ENCODE data around the gene RNF133.

RNF133 gene

DNA sequence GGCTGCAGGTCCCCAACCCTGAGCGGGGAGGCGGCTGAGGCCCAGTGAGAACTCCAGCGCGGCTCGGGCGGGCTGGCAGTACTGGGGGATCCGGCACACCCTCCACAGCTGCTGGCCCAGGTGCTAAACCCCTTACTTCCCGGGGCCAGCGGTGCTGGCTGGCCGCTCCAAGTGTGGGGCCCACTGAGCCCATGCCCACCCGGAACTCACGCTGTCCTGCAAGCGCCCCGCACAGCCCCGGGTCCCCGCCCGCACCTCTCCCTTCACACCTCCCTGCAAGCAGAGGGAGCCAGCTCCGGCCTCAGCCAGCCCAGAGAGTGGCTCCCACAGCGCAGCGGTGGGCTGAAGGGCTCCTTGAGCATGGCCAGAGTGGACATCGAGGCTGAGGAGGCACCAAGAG is 25.0 kb downstream of the RNF133 start:
- H3K9ac ChIP-seq (ENCODE audit: low read length), result no peak overlapping the region
- no peaks in the 10 kb centered on the region for H3K36me3 ChIP-seq (replicated peaks; ENCODE audit: low read depth, low read length)
- no peak overlapping the region for H3K4me2 ChIP-seq (ENCODE audit: low read length)
- no peaks in the 10 kb centered on the region for H3K79me2 ChIP-seq (ENCODE audit: low read length)
- H3K9me3 ChIP-seq (ENCODE audit: insufficient read depth, low read length), result no peaks in the 10 kb centered on the region
- no peak for TF ChIP-seq EZH2phosphoT487 (IDR thresholded peaks at IDR 0.05; ENCODE audit: low read depth)
- TF ChIP-seq, protein P1, sequence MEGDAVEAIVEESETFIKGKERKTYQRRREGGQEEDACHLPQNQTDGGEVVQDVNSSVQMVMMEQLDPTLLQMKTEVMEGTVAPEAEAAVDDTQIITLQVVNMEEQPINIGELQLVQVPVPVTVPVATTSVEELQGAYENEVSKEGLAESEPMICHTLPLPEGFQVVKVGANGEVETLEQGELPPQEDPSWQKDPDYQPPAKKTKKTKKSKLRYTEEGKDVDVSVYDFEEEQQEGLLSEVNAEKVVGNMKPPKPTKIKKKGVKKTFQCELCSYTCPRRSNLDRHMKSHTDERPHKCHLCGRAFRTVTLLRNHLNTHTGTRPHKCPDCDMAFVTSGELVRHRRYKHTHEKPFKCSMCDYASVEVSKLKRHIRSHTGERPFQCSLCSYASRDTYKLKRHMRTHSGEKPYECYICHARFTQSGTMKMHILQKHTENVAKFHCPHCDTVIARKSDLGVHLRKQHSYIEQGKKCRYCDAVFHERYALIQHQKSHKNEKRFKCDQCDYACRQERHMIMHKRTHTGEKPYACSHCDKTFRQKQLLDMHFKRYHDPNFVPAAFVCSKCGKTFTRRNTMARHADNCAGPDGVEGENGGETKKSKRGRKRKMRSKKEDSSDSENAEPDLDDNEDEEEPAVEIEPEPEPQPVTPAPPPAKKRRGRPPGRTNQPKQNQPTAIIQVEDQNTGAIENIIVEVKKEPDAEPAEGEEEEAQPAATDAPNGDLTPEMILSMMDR (IDR thresholded peaks at IDR 0.05; ENCODE audit: low read depth, low read length), result no peak
- H2AFZ ChIP-seq (ENCODE audit: low read depth, low read length), result no peak overlapping the region
- H3K4me3 ChIP-seq (ENCODE audit: low read length), result no peak overlapping the region
- H4K20me1 ChIP-seq (ENCODE audit: insufficient read depth, low read length), result no peaks in the 10 kb centered on the region
- H3K4me1 ChIP-seq (ENCODE audit: low read length), result peaks cover 8% of the 10 kb centered on the region; the same call in 1 of the 2 replicates
- H3K27ac ChIP-seq (ENCODE audit: low read length), result no peak overlapping the region
- no peaks in the 10 kb centered on the region for H3K27me3 ChIP-seq (ENCODE audit: low read depth, low read length)

- no peak overlapping the region for H3K27ac ChIP-seq (ENCODE audit: low read length)
- peaks cover 8% of the 10 kb centered on the region; the same call in 1 of the 2 replicates for H3K4me1 ChIP-seq (ENCODE audit: low read length)
- H3K4me2 ChIP-seq (ENCODE audit: low read length), result no peak overlapping the region
- no peak overlapping the region for H3K4me3 ChIP-seq (ENCODE audit: low read length)
- no peak overlapping the region for H3K9ac ChIP-seq (ENCODE audit: low read length)
- no peaks in the 10 kb centered on the region for H3K79me2 ChIP-seq (ENCODE audit: low read length)
- no peaks in the 10 kb centered on the region for H3K9me3 ChIP-seq (ENCODE audit: insufficient read depth, low read length)
- TF ChIP-seq EZH2phosphoT487 (IDR thresholded peaks at IDR 0.05; ENCODE audit: low read depth), result no peak
- TF ChIP-seq, protein P1 (IDR thresholded peaks at IDR 0.05; ENCODE audit: low read depth, low read length), result no peak
- H2AFZ ChIP-seq (ENCODE audit: low read depth, low read length), result no peak overlapping the region
- H3K27me3 ChIP-seq (ENCODE audit: low read depth, low read length), result no peaks in the 10 kb centered on the region
- no peaks in the 10 kb centered on the region for H3K36me3 ChIP-seq (replicated peaks; ENCODE audit: low read depth, low read length)
- no peaks in the 10 kb centered on the region for H4K20me1 ChIP-seq (ENCODE audit: insufficient read depth, low read length)
Measured at GRCh38 chr7:122672536-122672935, 26.4 kb downstream of the RNF133 start.

- Histone ChIP-seq H3K36me3 (replicated peaks; ENCODE audit: low read depth, low read length) (no peaks in the 10 kb centered on the region), H3K4me3 (ENCODE audit: low read length) (no peak overlapping the region), H3K9ac (ENCODE audit: low read length) (no peak overlapping the region), H3K27me3 (ENCODE audit: low read depth, low read length) (no peaks in the 10 kb centered on the region), H2AFZ (ENCODE audit: low read depth, low read length) (no peak overlapping the region), H3K79me2 (ENCODE audit: low read length) (no peaks in the 10 kb centered on the region), H3K4me2 (ENCODE audit: low read length) (no peak overlapping the region), H4K20me1 (ENCODE audit: insufficient read depth, low read length) (no peaks in the 10 kb centered on the region), H3K4me1 (ENCODE audit: low read length) (no peaks in the 10 kb centered on the region), H3K27ac (ENCODE audit: low read length) (no peak overlapping the region), H3K9me3 (ENCODE audit: insufficient read depth, low read length) (no peaks in the 10 kb centered on the region)
- TF ChIP-seq, protein P1 (IDR thresholded peaks at IDR 0.05; ENCODE audit: low read depth, low read length), result no peak
- TF ChIP-seq EZH2phosphoT487 (IDR thresholded peaks at IDR 0.05; ENCODE audit: low read depth), result no peak
Measured at GRCh38 chr7:122663733-122664132, 35.2 kb downstream of the RNF133 start.

DNA sequence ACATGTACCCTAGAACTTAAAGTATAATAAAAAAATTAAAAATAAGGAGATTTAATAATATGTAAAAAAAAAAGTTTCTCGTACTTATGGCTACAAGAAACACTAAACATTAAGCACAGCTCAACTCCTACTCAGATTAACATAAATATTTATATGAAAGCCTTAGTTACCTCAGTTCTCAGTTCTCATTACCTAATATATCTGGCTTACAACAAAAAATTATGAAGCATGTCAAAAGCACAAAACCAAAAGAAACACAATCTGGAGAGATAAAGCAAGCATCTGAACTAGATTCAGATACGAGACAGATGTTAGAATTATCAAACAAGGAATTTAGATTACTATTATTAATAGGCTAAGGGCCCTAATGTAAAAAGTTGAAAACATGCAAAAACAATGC is 40.1 kb downstream of the RNF133 start:
- TF ChIP-seq EZH2phosphoT487 (IDR thresholded peaks at IDR 0.05; ENCODE audit: low read depth), result no peak
- TF ChIP-seq, protein P1 (IDR thresholded peaks at IDR 0.05; ENCODE audit: low read depth, low read length), result no peak
- Histone ChIP-seq H2AFZ (ENCODE audit: low read depth, low read length) (no peak overlapping the region), H3K27ac (ENCODE audit: low read length) (no peak overlapping the region), H4K20me1 (ENCODE audit: insufficient read depth, low read length) (no peaks in the 10 kb centered on the region), H3K4me2 (ENCODE audit: low read length) (no peak overlapping the region), H3K4me3 (ENCODE audit: low read length) (no peak overlapping the region), H3K9me3 (ENCODE audit: insufficient read depth, low read length) (no peaks in the 10 kb centered on the region), H3K79me2 (ENCODE audit: low read length) (no peaks in the 10 kb centered on the region), H3K9ac (ENCODE audit: low read length) (no peak overlapping the region), H3K4me1 (ENCODE audit: low read length) (no peaks in the 10 kb centered on the region), H3K27me3 (ENCODE audit: low read depth, low read length) (no peaks in the 10 kb centered on the region), H3K36me3 (replicated peaks; ENCODE audit: low read depth, low read length) (no peaks in the 10 kb centered on the region)
